ENCODE data around the gene SCAMP4.

The SCAMP4 gene

DNA sequence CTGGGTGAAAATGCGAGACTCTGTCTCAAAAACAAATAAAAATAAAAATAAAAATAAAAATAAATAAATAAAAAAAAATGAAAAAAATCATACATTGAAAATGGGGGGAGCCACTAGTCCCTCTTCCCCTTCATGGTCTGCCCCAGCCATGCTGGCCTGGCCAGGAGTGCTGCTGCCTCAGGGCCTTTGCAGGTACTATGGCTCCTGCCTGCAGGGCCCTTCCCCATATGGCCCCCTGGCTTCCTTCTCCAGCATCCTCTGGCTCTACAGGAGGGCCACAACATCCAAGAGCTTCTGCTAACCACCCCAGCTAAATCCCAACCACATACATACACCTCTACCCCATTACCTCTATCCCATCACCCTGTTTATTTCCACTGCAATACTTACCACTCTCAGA is 15.3 kb upstream of the SCAMP4 start:
- H3K79me2 ChIP-seq (ENCODE audit: control insufficient read depth, insufficient read depth, low read length, poor library complexity) = peaks cover 2% of the 10 kb centered on the region
- no peak overlapping the region for H3K18ac ChIP-seq (ENCODE audit: low read length)
- no peak overlapping the region for H2BK5ac ChIP-seq (ENCODE audit: low read depth, low read length, poor library complexity)
- no peak overlapping the region for H3K23ac ChIP-seq (ENCODE audit: low read length)
- H3K4me2 ChIP-seq (ENCODE audit: low read length) = no peak overlapping the region
- no peak for DNase-seq
- H3K9ac ChIP-seq (ENCODE audit: low read length) = no peak overlapping the region
- no peaks in the 10 kb centered on the region for H3K9me3 ChIP-seq (ENCODE audit: insufficient read depth, low read depth, low read length)
- H2AK5ac ChIP-seq (ENCODE audit: low read length) = no peak overlapping the region
- H3K4ac ChIP-seq (ENCODE audit: low read depth, low read length) = no peak overlapping the region
- no CpG with 5 or more reads among the region's 1 CpG for WGBS (ENCODE audit: extremely low coverage, insufficient coverage, insufficient read length)
- H3K27me3 ChIP-seq (ENCODE audit: insufficient read depth, low read length) = no peaks in the 10 kb centered on the region
- no peak overlapping the region for H3K27ac ChIP-seq (ENCODE audit: low read depth, low read length)
- no peaks in the 10 kb centered on the region for H3K36me3 ChIP-seq (ENCODE audit: control insufficient read depth in 1 of 2, insufficient read depth in 2 of 2, low read length in 2 of 2)
- H3K4me3 ChIP-seq (ENCODE audit: low read depth, low read length) = no peak overlapping the region
- no peak overlapping the region for H2BK120ac ChIP-seq (ENCODE audit: insufficient read depth, low read length, poor library complexity)
- no peak overlapping the region for H4K91ac ChIP-seq (ENCODE audit: low read depth, low read length)
- H4K12ac ChIP-seq (ENCODE audit: low read depth, low read length) = no peak overlapping the region
- H2AFZ ChIP-seq (ENCODE audit: insufficient read depth, low read length, poor library complexity) = no peak overlapping the region
- H3K4me1 ChIP-seq (ENCODE audit: control insufficient read depth in 1 of 2, insufficient read depth in 2 of 2, low read length in 2 of 2) = peaks cover 6 to 10% of the 10 kb centered on the region in 2 experiments
- H3K14ac ChIP-seq (ENCODE audit: low read length) = no peak overlapping the region
- peak overlapping the region; percentile 53 for H2BK12ac ChIP-seq (ENCODE audit: low read length)
- no peak overlapping the region for H4K8ac ChIP-seq (ENCODE audit: low read depth, low read length)
- H3K79me1 ChIP-seq (ENCODE audit: low read length) = peaks cover 7% of the 10 kb centered on the region

DNA sequence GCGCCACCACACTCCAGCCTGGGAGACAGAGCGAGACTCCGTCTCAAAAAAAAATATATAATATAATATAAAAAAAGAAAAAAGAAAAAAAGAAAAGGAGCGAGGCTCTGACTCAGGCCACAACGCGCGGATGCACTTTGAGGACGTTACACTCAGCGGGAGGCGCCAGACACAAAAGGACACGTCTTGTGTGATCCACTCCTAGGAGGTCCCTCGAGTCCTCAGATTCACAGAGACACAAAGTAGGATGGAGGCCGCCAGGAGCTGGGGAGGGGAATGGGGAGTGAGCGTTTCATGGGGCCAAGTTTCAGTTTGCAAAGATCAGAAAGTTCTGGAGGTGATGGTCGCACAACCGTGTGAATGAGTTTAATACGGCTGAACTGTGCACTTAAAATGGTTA is 11.4 kb upstream of the SCAMP4 start:
- Histone ChIP-seq H3K18ac (ENCODE audit: low read length) (no peak overlapping the region), H4K12ac (ENCODE audit: low read depth, low read length) (no peak overlapping the region), H3K36me3 (ENCODE audit: control insufficient read depth in 1 of 2, insufficient read depth in 2 of 2, low read length in 2 of 2) (no peaks in the 10 kb centered on the region), H3K27me3 (ENCODE audit: insufficient read depth, low read length) (no peaks in the 10 kb centered on the region), H2AK5ac (ENCODE audit: low read length) (no peak overlapping the region), H3K23ac (ENCODE audit: low read length) (no peak overlapping the region), H2BK120ac (ENCODE audit: insufficient read depth, low read length, poor library complexity) (no peak overlapping the region), H3K79me2 (ENCODE audit: control insufficient read depth, insufficient read depth, low read length, poor library complexity) (no peaks in the 10 kb centered on the region), H3K9ac (ENCODE audit: low read length) (no peak overlapping the region), H3K4me2 (ENCODE audit: low read length) (no peak overlapping the region), H4K8ac (ENCODE audit: low read depth, low read length) (no peak overlapping the region), H3K27ac (ENCODE audit: low read depth, low read length) (no peak overlapping the region), H2BK12ac (ENCODE audit: low read length) (no peak overlapping the region), H3K4ac (ENCODE audit: low read depth, low read length) (no peak overlapping the region), H3K79me1 (ENCODE audit: low read length) (no peaks in the 10 kb centered on the region), H2BK5ac (ENCODE audit: low read depth, low read length, poor library complexity) (no peak overlapping the region), H3K9me3 (ENCODE audit: insufficient read depth, low read depth, low read length) (no peaks in the 10 kb centered on the region), H2AFZ (ENCODE audit: insufficient read depth, low read length, poor library complexity) (no peak overlapping the region), H3K14ac (ENCODE audit: low read length) (no peak overlapping the region), H3K4me3 (ENCODE audit: low read depth, low read length) (no peak overlapping the region), H3K4me1 (ENCODE audit: control insufficient read depth in 1 of 2, insufficient read depth in 2 of 2, low read length in 2 of 2) (peaks cover 0 to 1% of the 10 kb centered on the region in 2 experiments), H4K91ac (ENCODE audit: low read depth, low read length) (no peak overlapping the region)
- WGBS (ENCODE audit: extremely low coverage, insufficient coverage, insufficient read length) = no CpG with 5 or more reads among the region's 17 CpGs
- DNase-seq = no peak

DNA sequence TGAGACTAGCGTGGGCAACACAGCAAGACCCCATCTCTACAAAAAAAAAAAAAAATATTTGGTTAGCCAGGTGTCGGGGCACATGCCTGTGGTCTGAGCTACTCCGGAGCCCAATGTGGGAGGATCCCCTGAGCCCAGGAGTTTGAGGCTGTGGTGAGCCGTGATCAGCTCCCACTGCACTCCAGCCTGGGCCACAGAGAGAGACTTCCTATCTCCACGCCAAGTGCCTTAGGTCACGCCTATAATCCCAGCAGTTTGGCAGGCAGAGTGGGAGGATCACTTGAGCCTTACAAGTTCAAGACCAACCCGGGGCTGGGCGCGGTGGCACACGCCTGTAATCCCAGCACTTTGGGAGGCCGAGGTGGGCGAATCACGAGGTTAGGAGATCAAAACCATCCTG is 8.7 kb upstream of the SCAMP4 start:
- no peak overlapping the region for H3K27ac ChIP-seq (ENCODE audit: low read depth, low read length)

DNA sequence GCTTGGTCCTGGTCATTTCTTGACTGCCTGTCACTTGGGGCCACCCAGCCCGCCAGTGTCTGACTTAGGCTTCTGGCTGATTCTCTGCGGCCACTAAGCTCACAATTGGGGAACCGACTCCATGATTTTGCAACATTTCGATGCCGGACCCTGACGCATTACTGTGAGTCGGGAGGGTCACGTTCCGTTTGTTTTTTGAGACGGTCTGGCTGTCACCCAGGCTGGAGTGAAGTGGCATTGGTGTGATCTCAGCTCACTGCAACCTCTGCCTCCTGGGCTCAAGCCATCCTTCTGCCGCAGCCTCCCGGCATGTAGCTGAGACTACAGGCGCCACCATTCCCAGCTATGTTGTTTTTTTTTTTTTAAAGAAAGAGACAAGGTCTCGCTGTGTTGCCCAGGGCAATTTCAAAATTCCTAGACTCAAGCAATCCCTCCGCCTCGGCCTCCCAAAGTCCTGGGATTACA is 3.2 kb upstream of the SCAMP4 start:
- H3K23ac ChIP-seq (ENCODE audit: low read length) = no peak overlapping the region
- peaks cover 23% of the 10 kb centered on the region for H3K79me1 ChIP-seq (ENCODE audit: low read length)
- peak overlapping the region; percentile 72 for H4K91ac ChIP-seq (ENCODE audit: low read depth, low read length)
- H3K4ac ChIP-seq (ENCODE audit: low read depth, low read length) = no peak overlapping the region
- H3K27ac ChIP-seq (ENCODE audit: low read depth, low read length) = peak overlapping the region; percentile 13
- H3K79me2 ChIP-seq (ENCODE audit: control insufficient read depth, insufficient read depth, low read length, poor library complexity) = peaks cover 11% of the 10 kb centered on the region
- H2BK12ac ChIP-seq (ENCODE audit: low read length) = peak overlapping the region; percentile 80
- peak overlapping the region; percentile 25 for H3K18ac ChIP-seq (ENCODE audit: low read length)
- peak overlapping the region; percentile 18 for H2BK5ac ChIP-seq (ENCODE audit: low read depth, low read length, poor library complexity)
- H3K4me3 ChIP-seq (ENCODE audit: low read depth, low read length) = no peak overlapping the region
- peak; percentile 91 to 97 for DNase-seq
- H3K9me3 ChIP-seq (ENCODE audit: insufficient read depth, low read depth, low read length) = no peaks in the 10 kb centered on the region
- H2AFZ ChIP-seq (ENCODE audit: insufficient read depth, low read length, poor library complexity) = peak overlapping the region; percentile 45
- peak overlapping the region; percentile 10 for H2BK120ac ChIP-seq (ENCODE audit: insufficient read depth, low read length, poor library complexity)
- peak overlapping the region; percentile 8 for H4K8ac ChIP-seq (ENCODE audit: low read depth, low read length)
- H3K36me3 ChIP-seq (ENCODE audit: control insufficient read depth in 1 of 2, insufficient read depth in 2 of 2, low read length in 2 of 2) = peaks cover 0 to 7% of the 10 kb centered on the region in 2 experiments
- H3K4me1 ChIP-seq (ENCODE audit: control insufficient read depth in 1 of 2, insufficient read depth in 2 of 2, low read length in 2 of 2) = peaks cover 22 to 24% of the 10 kb centered on the region in 2 experiments
- peak overlapping the region; percentile 11 for H3K14ac ChIP-seq (ENCODE audit: low read length)
- H4K12ac ChIP-seq (ENCODE audit: low read depth, low read length) = no peak overlapping the region
- no peaks in the 10 kb centered on the region for H3K27me3 ChIP-seq (ENCODE audit: insufficient read depth, low read length)
- H2AK5ac ChIP-seq (ENCODE audit: low read length) = no peak overlapping the region
- H3K4me2 ChIP-seq (ENCODE audit: low read length) = no peak overlapping the region
- no CpG with 5 or more reads among the region's 16 CpGs for WGBS (ENCODE audit: extremely low coverage, insufficient coverage, insufficient read length)
- H3K9ac ChIP-seq (ENCODE audit: low read length) = no peak overlapping the region

More for the DNA sequence above, 8.7 kb upstream of the SCAMP4 start:
- Histone ChIP-seq H2BK12ac (ENCODE audit: low read length) (no peak overlapping the region), H4K12ac (ENCODE audit: low read depth, low read length) (no peak overlapping the region), H3K23ac (ENCODE audit: low read length) (no peak overlapping the region), H3K36me3 (ENCODE audit: control insufficient read depth in 1 of 2, insufficient read depth in 2 of 2, low read length in 2 of 2) (no peaks in the 10 kb centered on the region), H3K79me1 (ENCODE audit: low read length) (no peaks in the 10 kb centered on the region), H3K9ac (ENCODE audit: low read length) (no peak overlapping the region), H3K27me3 (ENCODE audit: insufficient read depth, low read length) (no peaks in the 10 kb centered on the region), H4K91ac (ENCODE audit: low read depth, low read length) (no peak overlapping the region), H3K79me2 (ENCODE audit: control insufficient read depth, insufficient read depth, low read length, poor library complexity) (no peaks in the 10 kb centered on the region), H4K8ac (ENCODE audit: low read depth, low read length) (no peak overlapping the region), H3K4ac (ENCODE audit: low read depth, low read length) (no peak overlapping the region), H3K9me3 (ENCODE audit: insufficient read depth, low read depth, low read length) (no peaks in the 10 kb centered on the region), H3K14ac (ENCODE audit: low read length) (no peak overlapping the region), H3K4me3 (ENCODE audit: low read depth, low read length) (no peak overlapping the region), H3K4me2 (ENCODE audit: low read length) (no peak overlapping the region), H2AFZ (ENCODE audit: insufficient read depth, low read length, poor library complexity) (no peak overlapping the region), H2AK5ac (ENCODE audit: low read length) (peak overlapping the region; percentile 72), H3K4me1 (ENCODE audit: control insufficient read depth in 1 of 2, insufficient read depth in 2 of 2, low read length in 2 of 2) (peaks cover 0 to 2% of the 10 kb centered on the region in 2 experiments), H2BK5ac (ENCODE audit: low read depth, low read length, poor library complexity) (no peak overlapping the region), H3K18ac (ENCODE audit: low read length) (no peak overlapping the region), H2BK120ac (ENCODE audit: insufficient read depth, low read length, poor library complexity) (no peak overlapping the region)
- no CpG with 5 or more reads among the region's 13 CpGs for WGBS (ENCODE audit: extremely low coverage, insufficient coverage, insufficient read length)
- DNase-seq = no peak

All from trophoblast cell (in vitro differentiated cells and primary cell).